ENCODE measurements around the gene GNAS. TPM values are rescaled to one million over a fixed set of nuclear protein-coding genes. Genes with fewer than 3 reads are reported as not detected.

GNAS gene
- total and polyA plus RNA-seq, 10 of the 15 experiments (the other 5 are each of a cell fraction or from before 2014, with no cell fraction given), result 209 to 950 (median 394) TPM

DNA sequence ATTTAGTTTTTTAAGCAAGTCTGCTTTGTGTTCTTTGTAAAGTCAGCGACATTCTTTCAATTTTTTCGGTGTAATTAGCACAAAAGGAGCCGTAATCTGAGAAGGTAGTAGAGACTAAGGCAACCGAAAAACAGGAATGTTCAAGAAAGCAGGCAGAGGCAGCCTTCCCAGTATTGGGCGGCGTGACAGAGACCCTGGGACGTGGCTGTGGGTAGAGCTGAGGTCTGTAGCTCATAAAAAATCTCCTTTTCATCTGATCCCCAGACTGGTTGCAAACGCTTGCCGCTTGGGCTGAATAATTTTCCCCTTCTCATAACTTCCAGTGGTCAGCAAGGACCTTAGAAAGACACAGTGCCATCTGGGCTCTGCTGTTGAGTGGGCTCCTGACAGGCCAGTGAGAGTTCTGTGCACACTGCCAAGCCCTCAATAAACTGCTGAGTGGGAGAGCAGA is 30.8 kb downstream of the GNAS start (continued):
- TF ChIP-seq BCL11A (IDR thresholded peaks at IDR 0.05; ENCODE audit: low read depth, low read length) (no peak), FOXK2 (IDR thresholded peaks at IDR 0.05) (no peak)
- TF ChIP-seq, protein P1, sequence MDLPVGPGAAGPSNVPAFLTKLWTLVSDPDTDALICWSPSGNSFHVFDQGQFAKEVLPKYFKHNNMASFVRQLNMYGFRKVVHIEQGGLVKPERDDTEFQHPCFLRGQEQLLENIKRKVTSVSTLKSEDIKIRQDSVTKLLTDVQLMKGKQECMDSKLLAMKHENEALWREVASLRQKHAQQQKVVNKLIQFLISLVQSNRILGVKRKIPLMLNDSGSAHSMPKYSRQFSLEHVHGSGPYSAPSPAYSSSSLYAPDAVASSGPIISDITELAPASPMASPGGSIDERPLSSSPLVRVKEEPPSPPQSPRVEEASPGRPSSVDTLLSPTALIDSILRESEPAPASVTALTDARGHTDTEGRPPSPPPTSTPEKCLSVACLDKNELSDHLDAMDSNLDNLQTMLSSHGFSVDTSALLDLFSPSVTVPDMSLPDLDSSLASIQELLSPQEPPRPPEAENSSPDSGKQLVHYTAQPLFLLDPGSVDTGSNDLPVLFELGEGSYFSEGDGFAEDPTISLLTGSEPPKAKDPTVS (IDR thresholded peaks at IDR 0.05; ENCODE audit: low read depth, low read length), result no peak

DNA sequence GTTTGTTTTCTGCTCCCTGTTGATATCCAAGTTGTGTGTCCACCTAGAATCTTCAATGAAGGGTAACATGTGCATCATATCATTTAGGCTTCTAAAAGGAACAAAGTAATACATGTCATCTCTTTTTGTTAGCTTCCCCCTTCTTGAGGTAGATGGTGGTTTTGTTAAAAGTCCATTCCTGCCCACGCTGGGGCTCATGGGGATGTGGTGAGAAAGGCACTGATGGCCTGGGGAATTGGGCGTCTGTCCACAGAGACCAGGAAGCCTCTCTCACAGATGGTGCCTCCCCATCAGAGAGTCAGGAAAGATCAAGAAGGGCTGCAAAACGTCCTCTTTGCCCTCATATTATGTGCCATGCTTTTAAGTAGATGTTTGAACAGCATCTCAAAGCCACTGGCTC is 32.5 kb downstream of the GNAS start:
- SMC1A ChIA-PET (ENCODE audit: uncharacterized antibody, unreplicated experiment), result interaction anchor here (1.2 to 1.5 kb wide), 5 partner anchors 12 to 149 kb away, joined by 3 to 5 read pairs (median 3); no protein-coding TSS in a partner anchor
- CTCF ChIA-PET, result interaction anchor here (1.1 to 2.8 kb wide), 3 partner anchors 15 to 322 kb away, joined by 3 to 12 read pairs (median 3); no protein-coding TSS in a partner anchor
- Histone ChIP-seq H2AFZ (ENCODE audit: control insufficient read depth, low read depth, low read length) (no peak overlapping the region), H3K4me1 (ENCODE audit: control insufficient read depth, insufficient read depth, low read length) (peaks cover 16% of the 10 kb centered on the region), H4K20me1 (ENCODE audit: control insufficient read depth, insufficient read depth) (no peaks in the 10 kb centered on the region), H3K4me3 (no peak overlapping the region), H3K4me2 (ENCODE audit: control insufficient read depth, insufficient read depth) (no peak overlapping the region), H3K79me2 (ENCODE audit: control insufficient read depth, insufficient read depth, low read length) (peaks cover 7% of the 10 kb centered on the region), H3K9me3 (replicated peaks; ENCODE audit: control insufficient read depth, insufficient read depth, low read length) (no peaks in the 10 kb centered on the region), H3K27me3 (replicated peaks in 1 of 2; ENCODE audit: control insufficient read depth in 2 of 2, insufficient read depth in 2 of 2, low read length in 1 of 2) (no peaks in the 10 kb centered on the region), H3K27ac (ENCODE audit: control insufficient read depth, insufficient read depth) (no peak overlapping the region), H3K36me3 (ENCODE audit: control insufficient read depth in 2 of 2, insufficient read depth in 2 of 2, low read length in 1 of 2) (no peaks in the 10 kb centered on the region), H3K9ac (ENCODE audit: control insufficient read depth, insufficient read depth, low read length) (no peak overlapping the region)
- intact Hi-C loops (cut with micrococcal nuclease; ENCODE audit: unreplicated experiment) (no loop called here), in situ Hi-C loops (cut with MboI) (no loop called here)
- DNase-seq (ENCODE audit: low read depth, low spot score) (no peak), FAIRE-seq (no peak), ATAC-seq (no peak)
- BruUV-seq (replicated peaks), result no TSS peak
- 37% methylated on average over 3 of the region's 3 CpGs for WGBS (ENCODE audit: insufficient coverage, insufficient replicate concordance, low lambda C conversion rate, missing lambda C conversion rate)
- RAD21 ChIA-PET (ENCODE audit: unreplicated experiment), result interaction anchor here (1.3 kb wide), 1 partner anchor 23 kb away, joined by 3 read pairs; no protein-coding TSS in a partner anchor
- POLR2A ChIA-PET, result interaction anchor here (1.4 kb wide), 1 partner anchor 94 kb away, joined by 4 read pairs; no protein-coding TSS in a partner anchor
- TF ChIP-seq SIX5 (IDR thresholded peaks at IDR 0.05; ENCODE audit: low read depth, low read length, severe bottlenecking) (no peak), SMAD1 (IDR thresholded peaks at IDR 0.05; ENCODE audit: low read depth, partially characterized antibody) (no peak), MXI1 (IDR thresholded peaks at IDR 0.05; ENCODE audit: low read depth, low read length) (no peak), NR2C2 (IDR thresholded peaks at IDR 0.05; ENCODE audit: borderline replicate concordance, control insufficient read depth, insufficient read length, low read depth) (no peak)
- TF ChIP-seq, protein P1 (IDR thresholded peaks at IDR 0.05; ENCODE audit: low read depth, low read length), result no peak
- TF ChIP-seq, protein P2, sequence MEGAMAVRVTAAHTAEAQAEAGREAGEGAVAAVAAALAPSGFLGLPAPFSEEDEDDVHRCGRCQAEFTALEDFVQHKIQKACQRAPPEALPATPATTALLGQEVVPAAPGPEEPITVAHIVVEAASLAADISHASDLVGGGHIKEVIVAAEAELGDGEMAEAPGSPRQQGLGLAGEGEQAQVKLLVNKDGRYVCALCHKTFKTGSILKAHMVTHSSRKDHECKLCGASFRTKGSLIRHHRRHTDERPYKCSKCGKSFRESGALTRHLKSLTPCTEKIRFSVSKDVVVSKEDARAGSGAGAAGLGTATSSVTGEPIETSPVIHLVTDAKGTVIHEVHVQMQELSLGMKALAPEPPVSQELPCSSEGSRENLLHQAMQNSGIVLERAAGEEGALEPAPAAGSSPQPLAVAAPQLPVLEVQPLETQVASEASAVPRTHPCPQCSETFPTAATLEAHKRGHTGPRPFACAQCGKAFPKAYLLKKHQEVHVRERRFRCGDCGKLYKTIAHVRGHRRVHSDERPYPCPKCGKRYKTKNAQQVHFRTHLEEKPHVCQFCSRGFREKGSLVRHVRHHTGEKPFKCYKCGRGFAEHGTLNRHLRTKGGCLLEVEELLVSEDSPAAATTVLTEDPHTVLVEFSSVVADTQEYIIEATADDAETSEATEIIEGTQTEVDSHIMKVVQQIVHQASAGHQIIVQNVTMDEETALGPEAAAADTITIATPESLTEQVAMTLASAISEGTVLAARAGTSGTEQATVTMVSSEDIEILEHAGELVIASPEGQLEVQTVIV (IDR thresholded peaks at IDR 0.05; ENCODE audit: borderline replicate concordance, partially characterized antibody), result no peak
- TF ChIP-seq, protein P3, sequence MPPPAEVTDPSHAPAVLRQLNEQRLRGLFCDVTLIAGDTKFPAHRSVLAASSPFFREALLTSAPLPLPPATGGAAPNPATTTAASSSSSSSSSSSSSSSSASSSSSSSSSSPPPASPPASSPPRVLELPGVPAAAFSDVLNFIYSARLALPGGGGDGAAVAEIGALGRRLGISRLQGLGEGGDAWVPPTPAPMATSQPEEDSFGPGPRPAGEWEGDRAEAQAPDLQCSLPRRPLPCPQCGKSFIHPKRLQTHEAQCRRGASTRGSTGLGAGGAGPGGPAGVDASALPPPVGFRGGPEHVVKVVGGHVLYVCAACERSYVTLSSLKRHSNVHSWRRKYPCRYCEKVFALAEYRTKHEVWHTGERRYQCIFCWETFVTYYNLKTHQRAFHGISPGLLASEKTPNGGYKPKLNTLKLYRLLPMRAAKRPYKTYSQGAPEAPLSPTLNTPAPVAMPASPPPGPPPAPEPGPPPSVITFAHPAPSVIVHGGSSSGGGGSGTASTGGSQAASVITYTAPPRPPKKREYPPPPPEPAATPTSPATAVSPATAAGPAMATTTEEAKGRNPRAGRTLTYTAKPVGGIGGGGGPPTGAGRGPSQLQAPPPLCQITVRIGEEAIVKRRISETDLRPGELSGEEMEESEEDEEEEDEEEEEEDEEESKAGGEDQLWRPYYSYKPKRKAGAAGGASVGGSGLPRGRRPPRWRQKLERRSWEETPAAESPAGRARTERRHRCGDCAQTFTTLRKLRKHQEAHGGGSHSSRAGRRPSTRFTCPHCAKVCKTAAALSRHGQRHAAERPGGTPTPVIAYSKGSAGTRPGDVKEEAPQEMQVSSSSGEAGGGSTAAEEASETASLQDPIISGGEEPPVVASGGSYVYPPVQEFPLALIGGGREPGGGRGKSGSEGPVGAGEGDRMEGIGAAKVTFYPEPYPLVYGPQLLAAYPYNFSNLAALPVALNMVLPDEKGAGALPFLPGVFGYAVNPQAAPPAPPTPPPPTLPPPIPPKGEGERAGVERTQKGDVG (CRISPR knock-in tag; IDR thresholded peaks at IDR 0.05), result no peak
